Tongue (tissue), 2 donors: Measurements from ENCODE around the gene TOMM34. TPM values are rescaled to one million over a fixed set of nuclear protein-coding genes. Genes with fewer than 3 reads are reported as not detected.

ENCODE experiments used
- DNase-seq: peaks from one replicate; pipeline ENCODE4 v3.0.0-alpha.2; 2015
- total RNA-seq: library from RNA; depleted of rRNA; stranded (reverse); fragments of >200 nt; gene quantifications from one replicate; pipeline ENCODE4 v1.2.3, GENCODE V29; 2014

TOMM34 gene
- total RNA-seq, 1 donor from 2014 or later: 8.1 TPM

DNA sequence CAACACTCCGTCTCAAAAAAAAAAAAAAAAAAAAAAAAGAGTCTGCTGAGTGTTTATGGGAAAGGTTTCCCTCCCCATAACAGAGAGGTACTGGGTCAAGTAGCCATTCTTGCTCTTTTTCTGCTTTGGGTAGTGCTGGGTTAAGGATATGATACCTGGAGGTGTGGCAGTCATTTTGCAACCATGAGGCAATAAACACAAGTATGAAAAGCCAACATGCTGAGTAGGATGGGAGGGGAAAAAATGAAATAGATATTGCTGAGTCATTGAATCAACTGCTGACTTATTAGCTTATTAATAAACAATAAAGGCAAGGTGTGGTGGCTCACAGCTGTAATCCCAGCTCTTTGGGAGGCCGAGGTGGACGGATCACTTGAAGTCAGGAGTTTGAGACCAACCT is 2.3 kb upstream of the TOMM34 start:
- no peak for DNase-seq

DNA sequence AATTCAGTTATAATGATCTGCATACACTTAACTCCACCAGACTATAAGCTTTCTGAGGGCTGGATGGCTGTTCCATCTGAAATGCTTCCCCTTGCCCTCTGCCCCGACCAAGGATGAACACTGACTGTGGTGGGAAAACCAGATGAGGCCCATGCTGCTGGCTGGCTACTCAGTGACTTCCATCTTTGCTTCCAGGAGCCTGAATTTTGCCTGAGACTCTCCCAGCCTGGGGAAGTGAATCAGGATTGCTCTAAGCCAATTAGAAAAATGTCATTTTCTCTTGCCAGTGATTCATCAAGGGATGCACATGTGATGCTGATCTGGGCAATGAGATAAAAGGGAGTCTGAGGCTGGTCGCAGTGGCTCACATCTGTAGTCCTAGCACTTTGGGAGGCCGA is 1.7 kb upstream of the TOMM34 start:
- DNase-seq: no peak

DNA sequence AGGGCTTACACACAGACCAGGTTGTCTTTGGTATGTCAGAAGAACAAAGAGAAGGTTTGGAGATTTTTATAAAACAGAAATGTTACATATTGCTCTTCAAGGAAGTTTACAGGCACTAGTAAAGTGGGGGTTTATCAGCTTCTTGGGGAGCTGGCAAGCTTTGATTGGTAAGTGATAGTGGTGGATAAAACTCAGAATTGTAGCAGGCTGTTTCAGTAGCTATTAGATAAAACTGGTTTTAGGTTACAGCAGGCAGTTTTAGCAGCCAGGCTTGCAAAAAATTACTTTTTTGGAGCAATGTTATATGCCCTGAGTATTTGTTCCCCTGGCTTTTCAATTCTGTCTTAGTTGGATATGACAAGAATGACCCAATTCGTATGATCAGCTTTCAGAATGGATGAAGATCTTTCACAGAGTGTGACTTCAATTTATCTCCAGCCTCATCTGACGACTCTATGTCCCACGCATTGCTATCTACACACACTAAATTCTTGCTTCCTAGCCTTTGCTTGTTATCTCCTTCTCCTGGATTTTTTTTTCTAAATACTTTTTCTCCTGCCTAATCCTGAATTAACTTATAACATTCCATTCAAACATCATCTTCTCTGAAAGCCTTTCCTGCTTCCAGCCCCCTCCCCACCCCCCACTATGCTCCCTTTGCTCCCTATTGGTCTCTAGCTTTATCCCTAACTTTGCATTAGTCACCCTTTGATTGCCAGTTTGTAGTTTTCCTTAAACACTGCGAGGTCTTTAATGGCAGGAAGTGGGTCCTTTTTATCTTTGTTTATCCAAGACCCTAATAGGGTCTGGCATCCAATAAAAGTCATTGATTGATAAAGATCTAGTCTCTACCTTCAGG is 1.0 kb upstream of the TOMM34 start:
- DNase-seq: no peak

GRCh38 chr20:44959638-44960102 is 527 bp downstream of the TOMM34 start:
- peak; percentile 52 for DNase-seq

GRCh38 chr20:44959082-44959637 is 1.0 kb downstream of the TOMM34 start:
- DNase-seq: peak; percentile 12

- DNase-seq: no peak
These were observed 1.9 kb downstream of the TOMM34 start for GRCh38 chr20:44958276-44958675.

DNA sequence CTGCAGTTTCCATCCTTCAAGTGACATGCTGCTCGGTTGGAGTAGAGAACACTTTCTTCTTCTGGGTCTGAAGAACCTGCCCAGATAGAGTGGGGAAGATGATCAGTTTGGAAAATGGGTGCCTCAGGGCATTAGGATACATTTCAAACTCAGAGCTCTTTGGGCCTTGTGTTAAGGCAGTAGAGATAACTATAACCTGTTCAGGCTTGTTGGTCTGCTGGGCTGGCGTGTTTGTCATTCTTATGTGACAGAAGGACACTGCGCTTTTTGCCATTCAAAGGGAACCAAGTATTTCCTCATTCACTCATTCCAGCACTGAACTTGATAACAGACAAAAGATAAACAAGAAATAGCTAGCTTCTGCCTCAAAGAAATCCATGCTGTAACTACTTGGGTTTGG is 3.8 kb downstream of the TOMM34 start:
- DNase-seq: no peak

DNA sequence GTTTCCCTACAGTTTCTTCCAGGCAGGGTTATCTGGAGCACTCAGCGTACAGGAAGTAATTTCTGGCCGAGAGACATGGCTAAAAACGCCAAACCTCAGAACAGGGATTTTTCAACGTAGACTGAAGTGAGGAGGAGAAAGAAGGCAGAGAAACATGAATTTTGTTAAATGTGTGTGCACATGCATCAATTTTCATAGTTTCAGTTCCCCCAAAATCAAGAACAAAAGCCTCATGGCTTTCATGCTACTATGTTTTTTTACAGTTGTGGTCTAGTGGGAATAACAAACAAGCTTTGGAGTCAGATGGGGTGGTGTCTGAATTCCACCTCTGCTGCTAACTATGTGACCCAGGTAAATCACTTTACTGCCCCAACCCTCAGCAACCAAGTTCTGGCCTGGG is 4.9 kb downstream of the TOMM34 start:
- DNase-seq: no peak

DNA sequence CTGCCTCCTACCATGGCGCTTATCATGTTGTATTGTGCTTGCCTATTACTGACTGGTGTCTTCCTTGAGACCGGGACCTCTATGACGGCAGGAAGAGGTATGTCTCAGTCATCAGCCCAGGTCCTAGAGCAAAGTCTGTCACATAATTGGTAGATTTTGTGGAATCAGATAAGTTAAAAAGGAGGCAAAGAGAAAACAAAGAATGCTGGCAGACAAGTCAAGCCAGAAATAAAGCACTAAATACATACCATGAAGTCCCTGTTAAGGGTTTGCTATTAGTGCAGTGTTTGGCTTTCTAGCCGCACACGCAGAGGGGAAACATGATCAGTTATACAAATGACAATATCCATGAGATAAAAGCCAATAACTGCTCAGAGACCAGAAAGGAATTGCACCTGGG is 6.0 kb downstream of the TOMM34 start:
- no peak for DNase-seq

DNA sequence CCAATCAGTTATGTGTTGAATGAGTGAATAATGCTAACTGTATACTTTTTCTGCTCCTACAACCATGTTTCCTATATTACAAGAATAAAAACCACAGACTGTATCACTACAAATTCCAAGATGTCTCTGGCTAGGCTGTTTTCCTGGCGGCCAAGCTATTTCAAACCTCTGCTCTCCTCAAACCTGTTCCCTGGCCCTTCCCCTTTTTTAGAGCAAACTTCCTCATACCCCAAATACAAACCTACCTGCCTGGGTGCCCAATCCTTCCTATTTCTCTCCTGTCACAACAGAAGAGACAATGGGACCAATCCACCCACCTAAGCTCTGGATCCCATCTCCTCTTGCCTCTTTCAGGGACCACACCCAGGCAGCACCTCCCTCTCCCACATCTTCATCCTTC is 7.5 kb downstream of the TOMM34 start:
- no peak for DNase-seq

DNA sequence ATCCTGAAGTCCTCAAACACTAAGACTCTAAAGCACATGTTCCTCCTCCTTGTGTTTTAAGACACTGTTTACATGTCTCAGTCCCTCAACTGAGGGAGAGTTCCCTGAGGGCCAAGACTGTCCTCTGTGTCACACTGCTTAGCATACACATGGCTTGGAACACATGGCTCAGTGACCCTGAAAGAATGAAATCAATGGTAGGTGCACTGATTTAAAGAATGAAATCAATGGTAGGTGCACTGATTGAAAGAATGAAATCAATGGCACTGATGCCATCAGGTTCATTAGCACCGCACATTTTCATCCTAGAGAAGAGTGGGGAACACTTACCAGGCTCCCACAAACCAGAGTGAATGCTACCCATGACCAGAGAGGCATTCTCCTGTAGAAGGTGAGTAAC is 9.8 kb downstream of the TOMM34 start:
- no peak for DNase-seq

DNA sequence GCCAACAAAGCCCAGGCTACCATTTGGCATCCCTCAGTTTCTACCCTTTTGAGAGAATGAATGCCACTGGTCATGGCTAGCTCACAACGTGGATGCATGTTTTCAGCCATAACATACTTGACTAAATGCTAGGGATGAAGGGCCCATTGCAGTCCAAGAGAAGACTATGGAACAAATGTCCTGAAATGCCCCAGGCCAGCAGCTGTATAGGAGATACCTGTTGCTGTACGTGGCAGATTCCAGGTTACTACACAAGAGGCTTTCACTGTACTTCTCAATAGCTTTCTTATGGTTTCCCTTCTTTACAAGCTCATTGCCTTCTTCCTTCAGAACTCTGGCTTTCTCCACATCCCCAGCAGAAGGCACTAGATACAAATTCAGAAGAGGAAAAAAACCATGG is 11.7 kb downstream of the TOMM34 start:
- no peak for DNase-seq

- no peak for DNase-seq
These were observed 12.1 kb downstream of the TOMM34 start for GRCh38 chr20:44948107-44948506.

DNA sequence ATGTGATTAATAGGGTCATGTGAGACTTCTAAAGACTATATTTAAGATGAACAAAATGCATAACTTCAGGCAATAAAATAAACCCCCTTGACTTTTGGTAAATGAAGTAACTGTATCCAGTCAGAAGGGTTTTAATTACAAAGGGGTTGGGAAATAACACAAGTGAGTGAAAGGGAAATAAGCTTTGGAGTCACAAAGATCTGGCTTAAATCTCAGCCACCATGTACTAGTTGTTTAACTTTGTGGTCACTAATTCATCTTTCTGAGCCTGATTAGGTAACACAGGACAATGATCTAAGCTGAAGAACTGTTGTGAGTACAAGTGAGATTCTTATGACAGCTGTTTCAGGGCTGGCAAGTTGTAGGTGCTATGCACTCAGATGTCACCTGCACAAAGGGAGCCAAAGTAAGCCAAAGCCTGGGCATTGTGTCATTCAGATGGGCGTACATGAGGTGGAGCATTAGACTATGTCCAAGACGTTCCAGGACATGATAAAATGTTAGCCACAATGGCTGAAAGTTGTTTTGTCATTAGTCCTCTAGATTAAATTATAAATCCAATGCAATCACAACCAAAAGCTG is 13.8 kb downstream of the TOMM34 start:
- no peak for DNase-seq

GRCh38 chr20:44945261-44945660 is 14.9 kb downstream of the TOMM34 start:
- no peak for DNase-seq

DNA sequence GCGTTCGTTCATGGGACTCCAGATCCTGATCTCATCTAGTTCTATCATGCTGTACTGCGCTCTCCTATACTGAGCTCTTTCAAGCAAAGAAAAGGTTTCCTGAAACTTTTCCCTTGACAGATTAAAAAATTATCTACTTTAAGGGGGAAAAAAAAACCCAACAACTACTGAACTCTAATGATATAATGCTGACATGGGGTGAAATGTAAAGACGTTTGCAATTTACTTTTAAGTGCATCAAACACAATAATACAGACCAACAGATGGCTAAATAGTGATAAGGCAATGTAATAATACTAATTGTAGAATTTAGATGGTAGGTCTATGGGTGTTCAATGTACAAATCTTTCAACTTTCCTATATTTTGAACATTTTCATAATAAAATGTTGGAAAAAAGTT is 16.4 kb downstream of the TOMM34 start:
- no peak for DNase-seq

DNA sequence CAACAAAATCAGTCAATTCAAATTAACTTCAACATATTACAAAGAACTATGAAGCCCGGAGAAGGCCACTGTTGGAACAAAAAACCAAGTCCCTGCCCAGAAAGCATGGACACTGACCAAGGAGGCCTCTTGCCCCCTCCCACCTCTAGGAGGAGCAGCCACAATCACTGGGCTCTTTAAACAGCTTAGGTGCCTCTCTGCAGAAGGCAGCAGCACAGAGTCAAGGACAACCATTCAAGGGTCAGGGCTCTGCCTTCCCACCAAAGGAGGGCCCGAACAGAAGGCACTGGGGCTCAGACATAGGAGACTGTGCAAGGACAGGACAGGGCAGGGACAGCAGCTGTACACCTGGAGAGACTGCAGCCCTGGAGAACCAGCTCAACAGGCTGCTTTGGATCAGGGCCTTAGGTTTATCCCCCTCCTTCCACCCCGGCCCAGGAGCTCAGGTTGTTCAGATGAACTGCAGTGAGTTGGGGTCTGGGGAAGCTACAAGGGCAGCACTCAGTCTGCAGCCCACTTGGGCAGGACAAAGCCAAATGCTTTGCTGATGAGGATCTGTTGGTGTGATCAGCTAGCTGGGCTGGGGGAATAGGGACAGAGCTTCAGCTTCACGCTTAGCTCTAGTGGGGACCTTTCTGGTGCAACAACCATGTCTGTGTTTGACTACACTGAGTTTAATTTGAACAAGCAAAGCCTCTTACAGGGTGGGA is 17.8 kb downstream of the TOMM34 start:
- DNase-seq: no peak

GRCh38 chr20:44941120-44941691 is 19.0 kb downstream of the TOMM34 start:
- no peak for DNase-seq

- DNase-seq: no peak
These were observed 21.6 kb downstream of the TOMM34 start for GRCh38 chr20:44938637-44939036.

DNA sequence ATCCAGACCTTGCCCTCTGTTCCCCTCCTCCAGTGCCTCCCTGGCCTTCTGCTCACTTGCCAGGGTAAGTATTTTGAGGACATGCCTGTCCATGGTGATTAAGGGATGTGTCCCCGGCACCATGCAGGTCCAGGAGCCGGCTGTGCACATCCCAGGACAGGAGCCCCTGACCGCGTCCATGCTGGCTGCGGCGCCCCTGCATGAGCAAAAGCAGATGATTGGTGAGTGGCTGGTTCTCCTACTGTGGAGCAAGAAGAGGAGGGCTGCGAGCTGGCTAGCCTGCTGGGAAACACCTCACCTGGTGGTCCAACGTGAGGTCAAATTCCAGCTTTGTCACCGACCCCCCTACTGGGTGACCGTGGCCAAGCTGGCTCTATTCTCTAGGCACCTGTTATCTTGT is 23.7 kb downstream of the TOMM34 start:
- no peak for DNase-seq

DNA sequence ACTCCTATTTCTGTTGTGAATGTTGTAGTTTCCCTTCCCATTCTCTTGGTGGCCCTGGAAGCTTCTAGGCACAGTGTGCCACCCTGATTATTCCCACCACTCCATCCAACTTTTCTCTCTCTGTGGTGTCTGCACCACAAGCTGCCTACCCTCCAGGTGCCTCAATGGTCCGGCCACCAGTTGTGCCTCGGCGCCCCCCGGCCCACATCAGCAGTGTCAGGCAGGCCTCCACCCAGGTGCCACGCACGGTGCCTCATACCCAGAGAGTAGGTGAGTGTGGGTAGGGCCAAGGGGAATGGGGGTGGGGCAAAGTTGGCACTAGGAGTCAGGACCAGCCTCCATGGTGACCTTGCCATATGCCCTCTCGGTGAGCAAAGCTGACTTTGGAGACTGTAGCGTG is 27.3 kb downstream of the TOMM34 start:
- no peak for DNase-seq

DNA sequence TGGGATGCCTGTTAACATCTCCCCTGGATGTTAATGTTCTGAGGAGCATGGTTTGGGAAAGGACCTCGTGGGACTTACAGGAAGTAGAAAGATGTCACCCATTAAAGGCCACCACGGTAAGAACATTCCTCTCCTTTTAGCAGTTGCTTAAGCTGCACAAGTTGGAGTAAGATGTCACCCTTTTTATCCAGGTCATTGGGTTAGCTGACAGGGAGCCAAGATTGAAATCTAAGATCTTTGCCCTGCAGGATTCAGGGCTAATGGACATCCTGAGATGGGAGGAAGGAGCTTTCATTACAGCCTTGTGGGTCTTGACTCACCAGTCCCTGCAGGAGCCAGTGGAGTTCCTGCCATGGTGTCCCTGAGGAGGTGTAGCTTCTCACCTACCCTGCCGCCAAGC is 28.3 kb downstream of the TOMM34 start:
- DNase-seq: no peak
